Uterus (tissue), 4 donors: Measurements from ENCODE around the gene SMIM5. TPM values are rescaled to one million over a fixed set of nuclear protein-coding genes. Genes with fewer than 3 reads are reported as not detected.

Experiments used
- DNase-seq, 2 donors: peaks; one replicate each; pipeline ENCODE4 v3.0.0-alpha.2; 2019 to 2020
- H3K27ac ChIP-seq, 2 donors: fragments of 200-600 bp; sonication (generic); 1 replicate in 1 of 2; 2 replicates in 1 of 2; pipeline ENCODE4 v1.5.1; 2016 to 2018
- H3K27me3 ChIP-seq, 2 donors: fragments of 200-600 bp; sonication (generic); one replicate each; pipeline ENCODE4 v1.5.1; 2018 to 2019; ENCODE audit warnings: control low read depth in 1 of 2
- H3K36me3 ChIP-seq, 2 donors: fragments of 200-600 bp; sonication (generic); one replicate each; pipeline ENCODE4 v1.5.1; 2019; ENCODE audit warnings: control low read depth in 1 of 2
- H3K4me1 ChIP-seq, 2 donors: fragments of 200-600 bp; sonication (generic); one replicate each; pipeline ENCODE4 v1.5.1; 2018 to 2019; ENCODE audit warnings: control low read depth in 1 of 2
- H3K4me3 ChIP-seq, 2 donors: fragments of 200-600 bp; sonication (generic); 1 replicate in 1 of 2; 2 replicates in 1 of 2; pipeline ENCODE4 v1.5.1; 2018 to 2019; ENCODE audit warnings: mild to moderate bottlenecking in 1 of 2
- H3K9me3 ChIP-seq, 2 donors: fragments of 200-600 bp; sonication (generic); one replicate each; pipeline ENCODE4 v1.5.1; 2019; ENCODE audit warnings: control low read depth in 1 of 2
- CTCF ChIP-seq, 4 experiments: fragments of 200-600 bp in 2 of 4; fragments of 450-650 bp in 2 of 4; sonication (generic) in 2 of 4; IDR thresholded peaks; one replicate each; pipeline ENCODE4 v1.5.1; 2016 to 2019; ENCODE audit warnings: antibody characterized with exemption in 4 of 4, mild to moderate bottlenecking in 2 of 4, moderate library complexity in 1 of 4
- POLR2A ChIP-seq, 2 donors: fragments of 450-650 bp; IDR thresholded peaks; one replicate each; pipeline ENCODE4 v1.6.1; 2016; ENCODE audit warnings: antibody characterized with exemption in 2 of 2, mild to moderate bottlenecking in 1 of 2, moderate library complexity in 1 of 2
- intact Hi-C: fragments of 100-400 bp; cut with DNase I; formaldehyde crosslinking; loops from one replicate; pipeline ENCODE4 v1.15.1; 2023; ENCODE audit warnings: low total_unique reads
- total RNA-seq, 4 donors: library from RNA; depleted of rRNA in 3 of 4; stranded (reverse); fragments of >200 nt in 3 of 4; gene quantifications; one replicate each; pipeline versions ENCODE4 v1.1.0 to v1.2.4, GENCODE V29; 2014 to 2023
- donor health status: DM: yes; HTN: yes; CAD: no.

The SMIM5 gene
- 1 to 10 TPM in 1 of 4 donors, under 1 TPM in 1, not detected in 2; 0.85 to 2.2 TPM for total RNA-seq

GRCh38 chr17:75632863-75633485, at the start of gene SMIM5:
Gene SMIM5, plus strand, starts transcription at chr17:75633434. Its CDS starts 6,768 bp downstream, at chr17:75640202.
- TF ChIP-seq CTCF (IDR thresholded peaks at IDR 0.05): peak; percentile 91 to 96 (median 94)
- TF ChIP-seq POLR2A (IDR thresholded peaks at IDR 0.05): peak in 1 of 2 donors; percentile 30
- H3K9me3 ChIP-seq: no peaks in the 10 kb centered on the region
- H3K4me3 ChIP-seq: peak within 1 kb of the TSS in 1 of 2 donors; percentile 6
- peak; percentile 88 to 92 for DNase-seq
- H3K4me1 ChIP-seq: peaks cover 0 to 9% of the 10 kb centered on the region in 2 donors
- H3K27ac ChIP-seq: peak within 1 kb of the TSS; percentile 82 to 85
- no peaks in the 10 kb centered on the region for H3K36me3 ChIP-seq
- H3K27me3 ChIP-seq: no peaks in the 10 kb centered on the region
- intact Hi-C loops: no loop called here

- intact Hi-C loops: no loop called here
- no peak for DNase-seq
- Histone ChIP-seq H3K9me3 (no peaks in the 10 kb centered on the region), H3K27ac (no peak overlapping the region), H3K36me3 (no peaks in the 10 kb centered on the region), H3K4me3 (no peak overlapping the region), H3K27me3 (no peaks in the 10 kb centered on the region), H3K4me1 (peaks cover 2 to 6% of the 10 kb centered on the region in 2 donors)
- TF ChIP-seq CTCF (IDR thresholded peaks at IDR 0.05): no peak
- no peak for TF ChIP-seq POLR2A (IDR thresholded peaks at IDR 0.05)
These were observed 48.4 kb upstream of the SMIM5 start for GRCh38 chr17:75584849-75585175.

- Histone ChIP-seq H3K36me3 (no peaks in the 10 kb centered on the region), H3K27ac (peak within 1 kb of the TSS; percentile 89 to 97), H3K4me3 (peak within 1 kb of the TSS; percentile 65 to 67), H3K27me3 (no peaks in the 10 kb centered on the region), H3K4me1 (peaks cover 6% of the 10 kb centered on the region in 2 donors), H3K9me3 (no peaks in the 10 kb centered on the region)
- intact Hi-C loops: no loop called here
- peak; percentile 19 to 70 (median 52) for TF ChIP-seq CTCF (IDR thresholded peaks at IDR 0.05)
- TF ChIP-seq POLR2A (IDR thresholded peaks at IDR 0.05): peak in 1 of 2 donors; percentile 35
- peak; percentile 60 to 75 for DNase-seq
These were observed 45.3 kb upstream of the SMIM5 start, which contains the start of gene MYO15B for GRCh38 chr17:75587675-75588595. Gene MYO15B, plus strand, starts transcription at chr17:75587800. Its CDS starts 258 bp downstream, at chr17:75588058.

- H3K9me3 ChIP-seq: no peaks in the 10 kb centered on the region
- peak overlapping the region; percentile 65 to 67 for H3K4me3 ChIP-seq
- peaks cover 6% of the 10 kb centered on the region in 2 donors for H3K4me1 ChIP-seq
- no peaks in the 10 kb centered on the region for H3K36me3 ChIP-seq
- DNase-seq: peak; percentile 54 to 61
- no peaks in the 10 kb centered on the region for H3K27me3 ChIP-seq
- intact Hi-C loops: no loop called here
- TF ChIP-seq POLR2A (IDR thresholded peaks at IDR 0.05): no peak
- no peak for TF ChIP-seq CTCF (IDR thresholded peaks at IDR 0.05)
- peak overlapping the region; percentile 89 to 97 for H3K27ac ChIP-seq
These were observed 44.6 kb upstream of the SMIM5 start for GRCh38 chr17:75588596-75589011.
